GM08714 (cell line): ENCODE results near the gene UNC5B.

Source experiments
- H3K4me3 ChIP-seq: fragments of 200-500 bp; sonication (Bioruptor generic); 2 replicates; pipeline ENCODE4 v1.5.1; 2014; ENCODE audit warnings: mild to moderate bottlenecking, low read length, inconsistent platforms
- ZNF274 ChIP-seq: IDR thresholded peaks from 2 replicates; pipeline ENCODE4 v1.6.1; 2012; ENCODE audit warnings: mild to moderate bottlenecking, low read depth, low read length

The UNC5B gene

DNA sequence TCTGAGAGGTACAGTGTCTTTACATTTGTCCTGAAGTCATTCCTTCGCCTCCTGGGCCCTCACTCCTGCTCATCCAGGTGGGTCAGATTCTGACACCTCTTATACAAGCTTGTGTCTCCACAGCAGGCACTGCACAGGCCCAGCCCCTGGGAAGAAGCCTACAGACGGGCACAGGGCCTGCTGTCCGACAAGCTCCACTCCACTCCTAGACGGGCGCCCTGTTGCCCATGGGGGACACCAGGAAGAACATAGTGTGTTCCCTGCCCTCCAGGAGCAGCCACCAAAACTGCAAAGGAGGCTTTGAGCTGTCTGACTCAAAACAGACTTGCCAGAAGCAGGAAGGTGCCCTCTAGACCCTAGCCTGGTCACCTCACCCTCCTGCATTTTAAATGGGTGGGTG is 61.1 kb downstream of the UNC5B start:
- TF ChIP-seq ZNF274, result no peak
- H3K4me3 ChIP-seq, result no peak overlapping the region

DNA sequence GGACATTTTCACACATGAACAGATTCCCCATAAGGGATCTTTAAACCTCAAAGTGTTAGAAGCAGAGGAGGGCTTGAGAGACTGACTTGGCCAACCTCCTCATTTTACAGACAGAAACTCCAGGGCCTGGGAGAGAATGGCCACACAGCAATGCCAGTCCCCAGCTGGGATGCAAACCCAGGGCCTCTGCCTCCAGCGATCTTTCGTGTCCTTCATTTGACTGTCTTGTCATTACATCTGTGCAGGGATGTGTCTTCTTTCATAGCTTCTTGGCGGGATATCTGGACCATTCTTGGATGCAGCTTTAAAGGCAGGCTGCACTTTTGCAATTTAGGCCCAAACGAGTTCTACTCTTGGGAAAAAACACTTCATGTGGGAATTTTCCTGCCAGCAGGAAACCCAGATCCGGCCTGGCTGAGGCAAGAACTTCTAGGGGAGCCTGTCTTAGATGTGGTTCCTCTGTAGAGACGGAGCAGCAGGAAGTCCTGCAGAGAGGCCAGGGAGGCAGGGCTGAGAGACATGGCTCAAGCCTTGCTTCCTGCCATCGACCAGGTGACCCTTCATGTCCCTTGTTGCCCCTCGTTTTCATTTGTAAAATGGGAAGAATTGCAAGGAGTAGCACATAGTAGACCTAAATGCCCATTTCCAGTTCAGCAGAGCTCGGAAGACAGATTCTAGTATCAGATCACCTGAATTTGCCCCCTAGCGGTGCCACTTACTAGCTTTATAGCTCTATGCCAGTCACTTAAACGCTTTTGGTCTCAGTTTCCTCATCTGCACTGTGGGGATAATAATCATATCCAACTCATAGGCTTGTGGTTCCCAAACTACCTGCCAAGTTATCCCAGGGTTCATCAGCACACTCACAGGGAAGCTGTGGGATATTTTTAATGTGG is 62.8 kb downstream of the UNC5B start:
- no peak for TF ChIP-seq ZNF274
- no peak overlapping the region for H3K4me3 ChIP-seq

DNA sequence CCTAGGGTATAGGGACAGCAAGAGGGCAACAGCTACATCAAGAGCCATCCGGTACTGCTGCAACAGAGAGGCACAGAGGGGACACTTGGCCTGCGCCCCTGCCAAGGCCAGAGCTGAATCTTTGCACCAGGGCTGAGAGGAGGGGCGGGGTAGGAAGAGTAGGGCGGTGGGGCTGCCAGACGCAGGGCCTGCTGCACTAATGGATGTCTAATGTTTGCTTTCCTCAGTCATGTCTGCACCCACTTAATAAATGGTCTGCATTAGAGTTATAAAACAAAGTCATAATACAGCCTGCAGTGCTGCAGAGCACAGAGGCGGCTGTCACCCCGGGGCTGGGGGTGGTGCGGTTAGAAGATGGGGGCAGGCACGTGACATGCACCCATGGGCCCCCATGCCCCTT is 64.5 kb downstream of the UNC5B start:
- no peak for TF ChIP-seq ZNF274
- no peak overlapping the region for H3K4me3 ChIP-seq

DNA sequence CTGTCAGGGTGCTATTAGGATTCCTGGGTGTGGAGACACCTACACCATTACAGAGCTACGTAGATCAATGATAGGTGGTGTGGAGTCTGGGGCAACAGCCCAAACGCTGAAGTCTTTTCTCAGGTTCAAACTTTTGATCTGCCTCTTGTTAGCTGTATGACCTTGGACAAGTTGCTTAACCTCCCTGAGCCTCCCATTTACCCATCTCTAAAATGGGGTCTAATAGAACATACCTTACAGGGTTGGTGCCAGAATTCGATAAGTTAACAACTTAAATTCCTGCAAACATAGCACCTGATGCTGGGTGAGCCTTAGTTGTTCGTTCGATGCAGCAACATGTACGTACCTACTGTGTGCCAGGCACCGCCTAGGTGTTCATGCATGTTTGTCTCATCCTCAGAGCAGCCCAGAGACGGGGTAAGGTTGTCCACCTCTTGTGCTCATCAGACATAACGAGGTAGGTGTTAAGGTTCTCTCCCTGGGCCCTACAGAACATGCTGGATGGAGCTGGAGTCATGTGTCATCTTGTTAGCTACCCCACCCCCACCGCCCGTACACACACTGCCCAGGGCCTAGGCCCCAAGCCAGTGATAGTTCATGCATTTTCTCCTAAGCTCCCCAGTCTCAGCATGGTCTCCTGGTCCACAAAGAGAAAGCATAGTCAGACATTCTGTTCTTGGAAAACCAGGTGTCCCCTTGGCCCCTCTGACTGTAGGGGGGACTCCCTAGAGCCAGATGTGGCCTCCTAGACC is 65.7 kb downstream of the UNC5B start:
- TF ChIP-seq ZNF274, result no peak
- no peak overlapping the region for H3K4me3 ChIP-seq

DNA sequence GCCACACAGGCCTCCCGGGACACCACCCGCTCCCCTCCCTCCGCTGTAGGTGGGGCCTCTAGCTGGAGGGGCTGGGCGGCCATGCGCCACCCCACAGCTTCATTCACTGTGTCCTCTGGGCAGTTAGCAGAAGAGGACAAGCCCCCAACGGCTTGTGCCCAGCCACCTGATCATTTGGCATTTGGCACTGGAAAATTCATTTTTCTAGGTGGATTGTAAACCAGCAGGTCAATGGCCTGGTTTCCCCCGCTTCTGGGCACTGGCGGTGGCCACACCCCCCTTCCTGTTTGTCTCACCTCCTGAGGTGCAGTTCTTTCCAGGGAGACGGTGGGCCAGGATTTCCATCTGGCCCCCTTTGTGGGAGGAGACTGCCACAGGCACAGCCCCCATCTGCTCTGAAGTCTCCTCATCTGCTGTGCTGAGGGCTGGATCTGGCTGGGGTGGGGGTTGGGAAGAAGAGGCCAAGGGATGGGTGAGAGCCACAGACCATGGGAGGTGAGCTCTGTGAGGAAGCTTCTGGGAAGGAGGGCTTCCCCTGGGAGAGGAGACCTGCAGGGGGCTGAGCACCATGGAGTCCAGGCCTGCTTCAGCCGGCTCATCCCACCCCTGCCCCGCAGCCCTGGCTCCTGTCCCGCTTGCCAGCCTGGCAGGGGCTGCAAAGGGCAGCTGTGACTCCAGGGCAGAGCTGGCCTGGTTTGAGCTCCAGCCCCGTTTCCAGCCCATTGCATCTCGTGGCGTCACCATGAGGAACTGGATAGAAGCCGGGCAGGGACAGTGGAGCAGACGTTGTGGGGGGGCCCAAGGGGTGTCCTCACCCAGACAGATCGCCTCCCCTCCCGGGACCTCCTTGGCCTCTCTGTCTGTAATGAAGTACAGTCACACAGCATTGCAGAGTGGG is 66.6 kb downstream of the UNC5B start:
- H3K4me3 ChIP-seq, result no peak overlapping the region
- TF ChIP-seq ZNF274, result no peak

DNA sequence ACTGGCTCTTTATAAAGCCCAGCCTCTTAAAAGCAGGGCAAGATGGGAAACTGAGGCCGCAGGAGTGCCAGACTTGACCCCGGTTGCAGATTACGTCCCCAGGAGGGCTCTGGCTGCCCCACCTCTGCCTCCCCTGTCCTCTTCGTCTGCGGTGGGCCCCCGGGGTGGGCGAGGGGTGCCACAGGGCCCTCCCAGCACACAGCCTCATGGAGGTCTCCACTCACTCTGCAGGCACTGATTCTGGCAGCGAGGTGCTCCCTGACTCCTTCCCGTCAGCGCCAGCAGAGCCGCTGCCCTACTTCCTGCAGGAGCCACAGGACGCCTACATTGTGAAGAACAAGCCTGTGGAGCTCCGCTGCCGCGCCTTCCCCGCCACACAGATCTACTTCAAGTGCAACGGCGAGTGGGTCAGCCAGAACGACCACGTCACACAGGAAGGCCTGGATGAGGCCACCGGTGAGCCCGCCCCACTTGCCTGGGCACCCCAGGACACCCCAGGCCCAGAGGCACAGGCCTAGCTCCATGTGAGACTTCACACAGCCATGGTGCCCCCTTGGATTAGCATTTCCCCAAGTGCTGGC is 67.3 kb downstream of the UNC5B start:
- no peak overlapping the region for H3K4me3 ChIP-seq
- TF ChIP-seq ZNF274, result no peak

DNA sequence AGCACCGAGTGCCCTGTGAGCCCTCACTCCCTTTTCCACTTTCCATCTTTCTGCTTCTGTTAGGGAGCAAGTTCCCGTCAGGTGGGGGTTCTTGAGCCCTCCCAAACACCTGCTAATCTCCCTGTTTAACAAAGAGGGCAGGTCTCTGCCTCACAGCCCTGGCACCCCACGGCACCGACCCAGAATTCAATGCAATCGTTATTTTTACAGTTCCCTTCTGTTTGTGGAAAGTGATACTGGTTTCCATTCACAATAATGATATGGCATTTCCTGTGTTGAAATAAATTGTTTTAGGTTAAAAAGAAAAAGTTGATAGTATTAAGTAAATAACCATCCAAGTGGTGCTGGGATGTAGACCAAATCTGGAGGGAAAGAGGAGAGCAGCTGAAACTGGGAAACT is 67.8 kb downstream of the UNC5B start:
- H3K4me3 ChIP-seq, result no peak overlapping the region
- no peak for TF ChIP-seq ZNF274

DNA sequence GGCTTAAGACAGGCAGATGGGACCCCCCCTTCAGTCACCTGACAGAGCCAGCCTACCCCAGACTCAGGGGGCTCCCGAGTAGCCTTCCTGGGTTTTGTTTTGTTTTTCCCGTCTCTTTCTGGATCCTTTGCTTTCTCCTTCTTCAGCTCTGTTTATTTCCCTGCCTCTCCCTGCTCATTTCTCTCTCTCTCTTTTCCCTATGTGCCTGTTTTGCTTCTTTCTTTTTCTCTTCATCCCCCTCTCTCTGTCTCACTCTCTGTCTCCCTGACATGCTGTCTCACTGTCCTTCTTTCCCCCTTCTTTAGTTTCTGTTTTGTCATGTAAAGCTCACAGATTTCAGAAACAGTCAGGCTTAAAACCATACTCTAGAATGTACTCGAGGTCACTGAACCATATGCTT is 68.5 kb downstream of the UNC5B start:
- H3K4me3 ChIP-seq, result no peak overlapping the region
- no peak for TF ChIP-seq ZNF274

DNA sequence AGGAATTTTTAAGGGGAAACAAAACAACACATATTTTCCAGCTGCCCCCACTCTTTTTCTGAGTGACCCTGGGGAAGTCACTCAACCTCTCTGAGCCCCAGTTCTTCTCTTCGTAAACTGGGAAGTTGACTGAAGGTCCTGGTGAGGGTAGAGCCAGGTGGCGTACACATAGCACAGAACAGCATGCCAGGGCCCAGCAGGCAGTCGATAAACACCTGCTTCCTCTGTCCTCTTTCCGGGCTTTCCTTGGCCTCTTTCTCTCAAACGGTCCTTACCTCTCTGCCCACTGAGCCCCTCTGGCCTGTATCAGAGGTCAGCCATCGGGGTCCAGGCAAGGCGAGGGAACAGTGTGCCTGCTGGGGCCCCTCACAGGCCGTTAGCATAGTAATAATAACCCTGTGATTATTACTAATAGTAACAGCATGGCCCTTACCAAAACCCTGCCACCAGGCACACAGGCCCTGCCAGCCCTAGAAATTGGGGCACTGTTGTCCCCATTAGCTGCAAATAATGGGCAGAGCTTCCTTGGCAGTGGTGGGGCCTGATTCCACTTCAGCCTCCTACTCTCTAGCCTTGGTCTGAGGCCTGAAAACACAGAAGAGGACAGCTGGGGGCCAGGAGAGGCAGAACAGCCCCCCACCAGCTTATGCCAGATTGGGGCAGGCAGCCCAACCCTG is 69.4 kb downstream of the UNC5B start:
- no peak overlapping the region for H3K4me3 ChIP-seq
- no peak for TF ChIP-seq ZNF274

DNA sequence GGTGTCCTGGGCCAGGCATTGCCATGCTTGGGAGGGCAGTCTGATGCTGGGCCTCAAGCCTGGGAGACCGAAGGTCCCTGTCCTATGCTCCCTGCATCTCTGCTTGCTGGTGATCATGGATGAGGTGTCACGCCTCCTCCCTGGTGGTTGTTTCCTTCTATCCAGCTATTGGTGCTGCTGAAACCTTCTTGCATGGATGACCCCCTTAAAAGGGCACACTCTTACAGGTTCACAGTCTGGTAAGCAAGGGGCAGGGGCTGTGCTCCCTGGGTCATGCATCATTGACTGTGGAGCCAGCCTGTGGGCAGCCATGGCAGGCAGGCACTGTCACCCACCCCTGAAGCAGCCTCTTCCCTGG is 69.9 kb downstream of the UNC5B start:
- TF ChIP-seq ZNF274, result no peak
- H3K4me3 ChIP-seq, result no peak overlapping the region

DNA sequence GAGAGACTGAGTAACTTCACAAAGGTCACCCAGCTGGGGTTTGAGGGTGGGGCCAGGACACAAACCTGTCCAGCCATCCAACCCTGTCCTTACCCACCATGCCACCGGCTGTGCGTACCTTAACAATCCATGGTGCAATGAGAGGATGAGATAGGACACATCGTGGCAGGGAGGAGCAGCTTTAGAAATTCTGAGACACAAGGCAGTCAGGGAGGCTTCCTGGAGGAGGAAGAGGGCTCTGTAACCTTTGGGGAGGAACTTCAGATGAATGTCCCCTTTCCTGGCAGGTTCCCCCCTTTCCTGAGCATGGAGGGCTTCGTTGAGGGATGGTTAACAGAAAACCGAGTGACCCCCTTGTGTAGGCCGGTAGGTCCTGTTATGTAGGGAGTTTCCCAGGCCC is 71.0 kb downstream of the UNC5B start:
- H3K4me3 ChIP-seq, result no peak overlapping the region
- TF ChIP-seq ZNF274, result no peak

DNA sequence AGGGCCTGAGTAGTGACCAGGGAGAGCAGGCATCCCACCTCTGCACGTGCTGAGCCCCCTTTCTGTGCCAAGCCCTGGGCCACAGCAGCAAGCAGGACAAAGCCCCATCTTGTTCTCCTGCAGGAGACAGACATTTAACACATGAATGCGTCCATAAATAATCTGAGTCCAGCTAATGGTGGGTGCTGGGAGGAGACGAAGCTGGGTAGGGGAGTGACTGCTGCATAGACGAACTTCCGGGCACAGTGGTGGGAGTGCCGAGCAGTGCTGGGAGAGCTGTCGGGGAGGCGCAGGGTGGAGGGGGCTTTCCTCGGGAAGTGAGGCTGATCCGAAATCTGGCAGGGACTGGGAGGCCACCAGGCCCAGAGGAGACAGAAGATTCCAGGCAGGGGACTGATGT is 71.5 kb downstream of the UNC5B start:
- no peak overlapping the region for H3K4me3 ChIP-seq
- no peak for TF ChIP-seq ZNF274

DNA sequence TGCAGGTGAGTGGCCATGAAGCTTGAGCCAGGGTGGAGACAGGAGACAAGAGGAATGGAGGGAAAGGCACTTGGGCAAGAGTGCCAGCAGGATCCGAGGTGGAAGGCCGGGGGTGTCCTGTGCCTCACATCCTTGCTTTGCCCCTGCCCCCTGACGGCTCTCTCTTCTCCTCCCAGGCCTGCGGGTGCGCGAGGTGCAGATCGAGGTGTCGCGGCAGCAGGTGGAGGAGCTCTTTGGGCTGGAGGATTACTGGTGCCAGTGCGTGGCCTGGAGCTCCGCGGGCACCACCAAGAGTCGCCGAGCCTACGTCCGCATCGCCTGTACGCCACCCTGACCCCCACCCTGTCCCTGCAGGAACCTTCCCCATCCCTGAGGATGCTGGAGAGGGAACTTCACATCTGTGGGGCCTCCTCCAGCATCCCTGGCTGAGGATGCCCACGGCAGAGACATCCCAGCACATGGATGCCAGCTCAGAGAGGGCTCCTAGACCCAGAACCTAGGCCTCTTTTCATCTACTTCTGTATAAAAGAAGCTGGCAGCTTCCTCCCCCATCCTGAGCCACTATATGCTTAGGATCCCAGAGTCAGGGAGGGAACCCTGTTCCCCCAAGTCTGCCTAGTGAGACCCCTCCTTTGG is 72.3 kb downstream of the UNC5B start:
- H3K4me3 ChIP-seq, result no peak overlapping the region
- TF ChIP-seq ZNF274, result no peak
